ENCODE data around the gene SELENOM.

DNA sequence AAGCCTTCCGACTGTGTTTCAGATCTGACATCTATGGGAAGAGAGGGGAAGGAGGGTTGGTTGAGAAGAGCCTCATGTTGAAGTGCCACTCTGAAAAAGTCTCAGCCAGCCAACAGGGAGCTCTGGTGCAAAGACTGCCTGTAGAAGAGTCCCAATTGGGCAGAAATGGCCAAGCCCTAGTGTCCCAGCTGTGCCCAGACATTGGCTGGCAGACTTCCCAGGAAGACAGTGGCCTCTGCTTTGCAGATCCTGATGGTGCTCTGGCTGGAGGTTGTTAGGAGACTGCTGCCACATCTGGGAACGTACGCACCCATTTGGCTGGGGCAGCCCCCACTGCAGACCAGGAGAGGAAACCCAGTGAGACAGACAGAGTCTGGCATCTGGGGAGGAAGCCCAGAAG, 36.2 kb upstream of the SELENOM start:
- TF ChIP-seq CTCF (IDR thresholded peaks at IDR 0.05) (no peak), POLR2A (IDR thresholded peaks at IDR 0.05) (no peak)
